Suppressor macrophage treated with lipopolysaccharide for 1 hour (primary cell): Measurements from ENCODE around the gene OR52W1.

ENCODE experiments used
- DNase-seq, 3 donors: peaks; one replicate each; pipeline ENCODE4 v3.0.0-alpha.2; 2020 to 2022

OR52W1 gene, protein sequence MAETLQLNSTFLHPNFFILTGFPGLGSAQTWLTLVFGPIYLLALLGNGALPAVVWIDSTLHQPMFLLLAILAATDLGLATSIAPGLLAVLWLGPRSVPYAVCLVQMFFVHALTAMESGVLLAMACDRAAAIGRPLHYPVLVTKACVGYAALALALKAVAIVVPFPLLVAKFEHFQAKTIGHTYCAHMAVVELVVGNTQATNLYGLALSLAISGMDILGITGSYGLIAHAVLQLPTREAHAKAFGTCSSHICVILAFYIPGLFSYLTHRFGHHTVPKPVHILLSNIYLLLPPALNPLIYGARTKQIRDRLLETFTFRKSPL

GRCh38 chr11:6199174-6199810 is at the start of gene OR52W1:
Gene OR52W1, plus strand, starts transcription at chr11:6199224. Its CDS starts 0 bp downstream, at chr11:6199224.
- DNase-seq, result no peak

DNA sequence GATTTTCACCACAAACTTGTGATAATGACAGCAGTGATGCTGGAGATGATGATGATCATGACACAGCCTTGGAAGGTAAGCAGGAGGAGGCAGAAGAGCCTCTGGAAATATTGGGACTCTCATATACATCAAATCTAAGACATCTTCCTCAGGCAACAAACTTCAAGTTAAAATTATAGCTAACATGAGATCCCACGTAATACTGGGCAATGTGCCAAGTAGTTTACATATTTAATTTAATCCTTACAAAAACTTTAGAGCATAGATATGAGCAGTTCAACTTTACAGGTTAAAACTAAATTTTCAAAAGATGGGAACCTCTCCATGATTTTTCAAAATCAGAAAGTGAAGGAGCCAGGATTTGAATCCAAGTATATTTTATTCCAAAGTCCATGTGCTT is 47.9 kb upstream of the OR52W1 start:
- DNase-seq, result no peak

DNA sequence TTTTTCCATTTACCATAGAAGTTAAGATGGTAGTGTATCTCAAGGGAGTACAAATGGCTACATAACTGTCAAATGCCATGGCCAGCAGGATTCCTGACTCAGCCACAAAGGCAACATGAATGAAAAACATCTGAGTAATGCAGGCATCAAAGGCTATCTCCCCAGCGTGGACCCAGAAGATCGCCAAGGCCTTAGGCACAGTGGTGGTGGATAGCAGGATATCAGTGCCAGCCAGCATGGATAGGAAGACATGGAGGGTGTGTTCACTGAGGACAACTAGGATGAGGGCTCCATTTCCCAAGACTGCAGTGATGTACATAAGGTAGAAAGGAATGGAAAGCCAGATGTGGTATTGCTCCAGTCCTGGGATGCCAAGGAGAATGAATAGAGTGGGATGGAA is 46.9 kb upstream of the OR52W1 start:
- DNase-seq, result no peak

DNA sequence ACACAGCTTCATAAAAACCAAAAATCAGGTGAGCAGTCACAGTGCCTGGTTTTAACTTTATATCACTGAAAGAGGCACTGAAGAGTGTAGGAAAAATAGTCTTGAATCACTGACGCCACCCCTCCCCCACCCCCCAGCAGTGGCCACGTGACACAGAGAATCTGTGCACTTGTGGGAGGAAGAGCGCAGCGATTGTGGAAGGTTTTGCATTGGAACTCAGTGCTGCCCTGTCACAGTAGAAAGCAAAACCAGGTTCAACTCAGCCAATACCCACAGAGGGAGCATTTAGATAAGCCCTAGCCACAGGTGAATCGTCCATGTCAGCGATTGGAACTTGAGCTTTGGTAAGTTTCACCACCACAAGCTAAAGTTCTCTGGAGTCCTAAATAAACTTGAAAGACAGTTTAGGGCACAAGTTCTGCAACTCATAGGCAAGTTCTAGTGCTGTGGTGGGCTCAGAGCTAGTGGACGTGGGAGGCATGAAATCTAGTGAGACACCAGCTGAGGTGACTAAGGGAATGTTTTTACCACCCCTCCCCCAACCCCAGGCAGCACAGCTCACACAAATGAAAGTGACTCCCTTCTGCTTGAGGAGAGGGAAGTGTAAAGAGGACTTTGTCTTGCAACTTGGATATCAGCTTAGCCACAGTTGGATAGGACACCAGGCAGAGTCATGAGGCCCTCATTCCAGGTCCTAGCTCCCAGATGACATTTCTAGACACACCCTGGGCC is 42.2 kb upstream of the OR52W1 start:
- peak; percentile 39 to 41 (median 40) for DNase-seq

DNA sequence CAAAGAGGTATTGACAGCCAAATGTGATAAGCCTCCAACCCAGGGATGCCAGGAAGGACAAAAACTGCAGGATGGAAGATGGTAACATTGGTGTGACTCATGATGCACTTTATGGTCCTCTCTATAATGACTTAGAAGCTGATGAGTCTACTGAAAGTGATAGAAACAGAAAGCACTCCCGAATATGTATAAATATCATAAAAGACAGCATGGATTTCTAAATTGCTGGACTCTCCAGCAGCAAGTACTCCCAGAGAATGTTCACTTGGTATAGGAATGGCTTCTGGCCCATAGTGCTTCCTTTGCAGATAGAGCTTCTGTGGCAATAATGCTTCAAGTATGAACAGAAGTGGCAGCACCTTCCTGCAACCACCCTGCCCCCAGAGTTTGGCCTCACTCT is 28.8 kb upstream of the OR52W1 start, which contains the start of gene OR52B2:
Gene OR52B2, minus strand, starts transcription at position 101 of the 400 bp plus-strand sequence. Its CDS starts 0 bp downstream, at position 101.
- no peak for DNase-seq

GRCh38 chr11:6175440-6175839 is 23.6 kb upstream of the OR52W1 start:
- no peak for DNase-seq

DNA sequence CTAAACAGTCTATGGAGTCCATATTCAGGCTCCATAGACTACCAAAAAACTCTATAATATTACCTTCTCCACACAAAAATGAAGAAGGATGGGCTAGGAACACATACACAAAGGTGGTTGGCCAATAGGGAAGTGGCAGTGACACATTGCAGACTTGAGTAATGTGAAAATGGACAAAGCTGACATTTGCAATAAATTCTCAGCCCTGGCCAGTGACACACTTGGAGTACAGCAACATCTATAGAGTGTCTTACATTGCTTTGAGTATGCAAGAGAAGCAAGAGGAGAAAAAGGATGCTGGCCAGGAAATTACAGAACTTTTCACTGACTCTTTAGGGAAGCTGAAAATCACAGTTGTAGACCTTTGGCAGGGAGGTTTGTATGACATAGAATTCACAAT is 7.3 kb upstream of the OR52W1 start:
- peak; percentile 60 to 83 (median 82) for DNase-seq

DNA sequence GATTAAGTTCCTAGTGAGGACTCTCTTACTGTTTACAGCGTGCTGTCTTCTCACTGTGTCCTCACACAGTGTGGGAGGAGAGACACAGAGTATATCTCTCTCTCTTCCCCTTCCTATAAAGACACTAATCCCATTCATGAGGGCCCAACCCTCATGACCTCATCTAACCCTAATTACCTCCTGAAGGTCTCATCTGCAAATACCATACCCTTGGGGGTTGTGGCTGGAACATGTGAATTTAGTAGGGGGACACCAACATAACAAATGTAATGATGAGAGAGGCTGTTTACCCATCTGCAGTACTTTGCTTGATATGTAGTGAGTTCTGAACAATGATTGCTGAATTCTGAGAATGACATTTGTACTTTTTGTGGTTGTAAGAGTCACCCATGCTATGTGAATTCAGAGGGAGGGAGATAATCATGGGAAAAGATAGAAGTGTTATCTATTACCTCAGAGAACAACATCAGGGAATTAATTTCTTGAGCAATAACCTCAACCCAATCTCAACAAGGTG is 4.9 kb upstream of the OR52W1 start:
- peak; percentile 29 to 66 (median 47) for DNase-seq

- DNase-seq, result peak; percentile 38 to 73 (median 60)
Observed at GRCh38 chr11:6196396-6196795, 2.6 kb upstream of the OR52W1 start.

DNA sequence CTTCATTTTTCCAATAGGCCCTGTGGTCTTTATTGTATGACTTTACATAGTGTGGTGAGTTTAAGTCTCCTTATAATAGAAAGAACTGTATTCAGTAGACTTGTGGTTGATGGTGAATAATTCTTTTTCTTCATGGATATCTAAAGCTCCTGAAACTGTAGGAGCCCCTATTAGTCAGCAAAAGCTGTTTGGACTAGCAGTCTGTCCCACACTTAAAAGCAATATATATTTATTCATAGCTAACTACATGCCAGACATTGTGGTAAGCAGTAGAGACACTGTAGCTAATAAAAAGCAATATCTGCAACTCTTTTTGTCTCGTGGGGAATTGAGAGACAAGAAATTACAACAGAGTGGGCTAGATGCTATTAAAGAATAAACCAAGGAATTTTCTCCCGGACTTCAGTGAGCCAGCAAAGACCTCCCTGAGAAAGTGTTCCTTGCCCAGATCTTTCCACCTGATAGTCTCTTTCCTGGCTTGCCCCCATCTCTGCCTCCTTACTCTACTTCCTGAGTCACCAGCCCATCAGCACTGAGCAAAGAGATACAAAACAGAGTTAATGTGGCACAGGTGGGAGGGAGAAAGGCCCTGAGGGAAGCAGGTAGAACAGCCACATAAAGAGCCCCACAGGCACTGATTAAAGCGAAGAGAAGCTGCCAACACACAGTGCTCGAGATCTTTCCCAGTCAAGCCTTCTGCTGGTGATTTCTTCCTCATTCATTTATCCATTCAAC is 1.4 kb upstream of the OR52W1 start:
- no peak for DNase-seq

DNA sequence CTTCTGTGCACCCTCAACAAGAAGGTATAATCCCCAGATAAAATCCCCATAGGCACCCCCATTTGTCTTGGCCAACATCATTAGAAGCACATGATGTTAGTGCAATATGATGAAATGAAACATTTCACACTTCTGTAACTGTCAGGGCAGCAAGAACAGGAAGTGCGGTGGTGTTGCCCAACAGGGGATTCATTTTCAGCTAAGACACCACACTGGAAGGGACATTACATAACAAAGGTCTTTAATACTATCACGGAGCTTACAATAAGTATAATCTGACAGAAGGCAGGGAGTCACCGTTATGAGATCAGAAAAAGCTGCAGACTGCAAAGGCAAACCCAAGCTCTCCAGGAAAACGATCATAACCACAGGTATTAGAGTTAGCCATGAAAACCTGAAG is 2.0 kb downstream of the OR52W1 start:
- DNase-seq, result peak; percentile 91 to 97 (median 97)

GRCh38 chr11:6201481-6201880 is 2.5 kb downstream of the OR52W1 start:
- DNase-seq, result peak; percentile 75 to 94 (median 92)

DNA sequence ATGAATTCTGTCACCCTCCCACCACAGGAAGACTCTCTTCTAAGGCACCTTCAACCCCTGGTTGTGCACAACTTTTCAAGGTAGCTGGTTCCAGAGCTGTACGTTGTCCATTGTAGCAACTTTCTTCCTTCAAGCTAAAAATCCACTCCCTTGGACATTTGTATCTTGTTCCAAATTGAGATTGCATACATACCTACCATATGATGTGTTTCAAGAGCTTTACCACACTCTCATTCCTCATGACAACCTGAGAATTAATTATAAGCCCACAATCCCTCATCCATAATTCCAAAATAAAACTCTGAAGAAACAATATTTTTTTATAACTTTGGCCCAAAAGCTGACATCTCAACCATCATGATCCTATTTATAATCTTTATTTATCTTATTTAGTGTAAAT is 3.0 kb downstream of the OR52W1 start:
- no peak for DNase-seq

DNA sequence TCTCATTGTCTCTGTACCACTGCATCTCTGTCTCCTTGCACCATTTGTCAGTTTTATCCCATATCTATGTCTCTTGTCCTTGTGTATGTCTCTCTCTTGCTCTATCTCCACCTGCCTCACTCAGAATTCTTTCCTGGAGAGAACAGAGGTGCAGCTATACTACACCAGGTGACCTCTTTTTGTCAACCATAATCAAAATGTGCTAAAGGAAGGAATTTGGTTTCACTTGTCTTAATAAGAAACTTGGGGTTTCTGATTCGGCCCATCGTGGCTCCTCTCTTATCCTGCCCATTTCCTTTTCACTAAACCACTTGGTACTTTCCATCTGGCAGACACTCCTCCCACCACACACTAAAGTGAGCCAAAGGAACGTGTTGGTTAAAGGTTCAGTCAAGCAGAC is 4.3 kb downstream of the OR52W1 start:
- peak; percentile 47 to 52 (median 49) for DNase-seq

- peak; percentile 67 to 88 (median 86) for DNase-seq
Observed at GRCh38 chr11:6204706-6205105, 5.7 kb downstream of the OR52W1 start.

DNA sequence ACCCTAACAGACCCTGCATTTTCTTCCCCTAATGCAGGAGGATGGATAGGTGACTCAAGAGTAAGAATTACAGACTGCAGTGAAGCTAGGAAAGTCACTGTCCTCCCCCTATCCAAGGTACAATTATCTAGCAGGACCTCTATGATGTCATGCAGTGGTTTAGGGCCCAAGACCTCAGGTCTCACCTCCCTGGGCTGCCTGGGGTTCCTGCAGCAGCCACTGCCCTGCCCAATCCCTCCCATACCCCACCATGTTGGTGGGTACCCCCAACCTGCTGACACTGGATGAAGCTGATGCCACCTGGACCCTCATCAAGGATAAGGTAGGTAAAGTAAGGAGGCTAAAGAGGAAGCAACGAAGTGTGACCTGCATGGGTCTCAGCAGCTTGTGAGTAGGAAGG is 6.3 kb downstream of the OR52W1 start, which contains the start of gene C11orf42:
Gene C11orf42, plus strand, starts transcription at position 192 of the 400 bp plus-strand sequence. Its CDS starts 59 bp downstream, at position 251.
- no peak for DNase-seq

DNA sequence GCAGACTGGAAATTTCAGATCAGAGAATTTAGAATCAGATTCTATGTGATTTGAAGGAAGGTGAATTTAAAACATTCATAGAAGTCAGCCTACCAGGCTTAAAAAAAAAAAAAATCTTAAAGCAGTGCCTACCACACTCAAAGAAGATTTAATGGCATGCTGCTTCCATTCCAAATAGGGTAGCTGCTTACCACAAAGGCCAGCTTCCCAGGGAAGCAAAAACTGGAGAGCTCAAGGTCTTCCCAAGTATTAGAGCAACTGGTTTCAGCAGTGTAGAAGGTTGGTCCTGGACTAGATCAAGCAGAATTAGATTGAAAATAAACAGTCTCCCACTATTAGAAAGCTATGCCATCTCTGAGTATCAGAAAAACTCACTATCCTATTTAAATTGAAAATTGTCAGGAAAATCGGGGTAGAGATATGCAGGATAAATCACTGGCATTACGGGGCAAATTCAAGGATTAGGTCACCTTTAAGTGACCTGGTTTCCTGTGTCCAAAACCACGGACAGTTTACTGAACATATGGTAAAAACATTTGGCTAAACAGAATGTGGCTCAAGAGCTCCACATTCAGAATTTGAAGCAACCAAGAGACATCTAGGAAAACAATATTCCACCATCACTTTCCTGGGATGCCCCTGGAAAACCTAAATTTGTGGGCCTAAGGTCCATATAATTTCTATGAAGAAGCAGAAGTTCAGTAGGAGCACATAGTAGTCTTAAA is 7.6 kb downstream of the OR52W1 start:
- DNase-seq, result no peak

DNA sequence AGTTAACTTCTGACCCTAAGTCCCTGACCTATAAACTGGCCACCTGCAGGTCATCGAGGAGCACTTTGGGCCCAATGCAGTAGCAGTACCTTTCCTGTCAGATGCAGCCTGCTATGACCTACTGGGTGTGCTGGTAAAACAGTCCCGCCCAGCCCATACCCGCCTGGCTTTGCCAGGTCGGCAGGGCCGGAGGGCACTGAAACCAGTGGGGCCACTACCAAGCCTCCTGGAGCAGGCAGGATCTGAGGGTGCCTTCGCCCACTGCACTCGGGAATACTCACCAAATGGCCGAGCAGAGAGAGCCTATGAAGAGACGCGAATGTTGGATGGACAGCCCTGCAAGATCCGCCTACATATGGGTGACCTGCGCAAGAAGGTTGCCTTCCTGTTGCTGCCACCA is 10.8 kb downstream of the OR52W1 start:
- DNase-seq, result no peak

GRCh38 chr11:6210274-6210955 is 11.4 kb downstream of the OR52W1 start:
- DNase-seq, result no peak

- DNase-seq, result no peak
Observed at GRCh38 chr11:6214530-6214929, 15.5 kb downstream of the OR52W1 start.

GRCh38 chr11:6216501-6216900 is 17.5 kb downstream of the OR52W1 start:
- no peak for DNase-seq
